HG03439 (cell line): ENCODE results near the gene CATSPER1.

Experiments used
- ATAC-seq: cut with Tn5 transposase; IDR thresholded peaks from one replicate; pipeline ENCODE4 v1.9.1; 2021; ENCODE audit warnings: mild to moderate bottlenecking, moderate library complexity; ENCODE audit not compliant: unreplicated experiment

The CATSPER1 gene

DNA sequence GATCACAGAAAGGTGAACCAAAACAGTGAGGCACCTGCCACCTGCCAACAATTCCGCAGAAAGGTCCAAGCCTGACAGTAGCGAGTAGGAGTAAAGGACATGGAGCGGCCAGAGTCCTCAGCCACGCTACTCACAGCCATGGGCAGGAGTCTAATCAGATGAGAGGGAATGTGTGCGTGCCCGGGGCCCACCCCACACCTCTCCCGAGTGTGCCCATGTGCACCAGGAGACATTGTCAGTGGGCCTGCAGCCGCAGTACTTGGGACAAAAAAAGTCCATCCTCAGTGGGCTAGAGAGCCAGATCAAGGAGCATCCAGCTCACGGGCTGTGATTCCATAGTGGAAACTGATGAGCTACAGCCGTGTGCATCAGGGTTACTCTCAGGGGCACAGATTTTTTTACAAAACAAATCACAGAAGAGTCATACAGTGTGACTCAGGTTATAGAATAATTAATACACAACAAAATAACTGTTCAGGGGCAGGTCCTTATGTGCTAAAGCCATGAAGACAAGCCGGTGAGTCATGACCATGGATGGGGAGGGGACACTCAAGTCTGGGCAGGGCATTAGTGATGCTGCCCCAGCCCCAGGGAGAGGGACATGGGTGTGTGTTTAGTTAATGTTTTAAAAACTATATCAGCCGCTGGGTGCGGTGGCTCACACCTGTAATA, 52.7 kb downstream of the CATSPER1 start:
- ATAC-seq, result no peak

DNA sequence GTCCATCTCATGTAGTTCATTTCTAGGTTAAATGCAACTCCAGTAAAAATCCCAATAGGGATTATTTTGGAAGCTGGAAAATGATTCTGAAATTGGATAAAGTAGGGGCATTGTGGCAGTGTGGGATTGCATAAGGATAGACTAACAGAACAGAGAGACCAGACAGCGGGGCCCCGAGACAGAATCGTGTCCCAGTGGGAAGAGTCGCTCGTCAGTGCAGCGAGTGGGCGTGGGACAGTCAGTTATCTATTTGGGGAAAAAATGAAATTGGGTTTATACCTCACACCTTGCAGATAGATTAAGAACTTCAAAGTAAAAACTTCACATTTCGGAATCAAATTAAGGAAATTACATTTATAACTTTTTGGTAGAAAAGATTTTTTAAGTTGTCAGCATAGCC, 54.2 kb downstream of the CATSPER1 start:
- ATAC-seq, result no peak

DNA sequence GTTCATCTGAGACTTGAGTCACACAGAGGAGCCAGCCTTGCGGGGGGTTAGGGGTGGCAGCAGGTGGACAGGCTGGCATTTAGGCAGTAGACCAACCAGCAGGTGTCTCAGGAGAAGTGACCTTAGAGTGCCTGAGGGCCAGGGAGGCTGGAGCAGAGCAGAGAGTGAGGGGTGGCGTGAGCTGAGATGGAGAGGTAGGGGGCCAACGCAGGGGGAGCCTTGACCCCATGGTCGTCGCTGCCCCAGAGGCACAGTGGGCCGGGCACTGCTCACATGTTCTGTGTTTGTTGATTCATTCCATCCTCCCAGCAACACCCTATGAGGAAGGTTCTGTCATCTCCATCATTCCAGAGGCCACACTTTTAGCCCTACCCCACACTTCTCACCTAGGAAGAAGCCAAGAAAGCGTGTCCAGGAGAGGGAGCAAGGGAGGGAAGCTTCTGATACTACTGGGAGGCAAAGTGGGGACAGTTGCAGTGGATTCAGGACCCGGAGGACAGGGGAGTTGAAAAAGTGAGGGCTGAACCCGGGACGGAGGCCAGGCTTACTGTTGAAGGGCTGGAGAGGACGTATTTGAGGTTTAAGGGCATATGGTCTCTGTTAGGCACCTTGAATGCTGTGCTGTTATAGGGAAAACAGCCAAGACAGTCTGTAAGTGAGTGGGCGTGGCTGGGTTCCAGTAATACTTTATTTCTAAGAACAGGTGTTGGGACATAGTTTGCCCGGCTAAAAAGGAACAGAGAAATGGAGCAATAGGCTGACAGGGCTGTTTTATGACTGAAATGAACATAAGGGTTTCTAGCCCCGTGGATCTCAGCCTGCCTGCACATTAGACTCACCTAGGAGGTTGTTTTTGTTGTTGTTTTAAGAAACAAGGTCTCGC, 57.4 kb downstream of the CATSPER1 start:
- no peak for ATAC-seq

DNA sequence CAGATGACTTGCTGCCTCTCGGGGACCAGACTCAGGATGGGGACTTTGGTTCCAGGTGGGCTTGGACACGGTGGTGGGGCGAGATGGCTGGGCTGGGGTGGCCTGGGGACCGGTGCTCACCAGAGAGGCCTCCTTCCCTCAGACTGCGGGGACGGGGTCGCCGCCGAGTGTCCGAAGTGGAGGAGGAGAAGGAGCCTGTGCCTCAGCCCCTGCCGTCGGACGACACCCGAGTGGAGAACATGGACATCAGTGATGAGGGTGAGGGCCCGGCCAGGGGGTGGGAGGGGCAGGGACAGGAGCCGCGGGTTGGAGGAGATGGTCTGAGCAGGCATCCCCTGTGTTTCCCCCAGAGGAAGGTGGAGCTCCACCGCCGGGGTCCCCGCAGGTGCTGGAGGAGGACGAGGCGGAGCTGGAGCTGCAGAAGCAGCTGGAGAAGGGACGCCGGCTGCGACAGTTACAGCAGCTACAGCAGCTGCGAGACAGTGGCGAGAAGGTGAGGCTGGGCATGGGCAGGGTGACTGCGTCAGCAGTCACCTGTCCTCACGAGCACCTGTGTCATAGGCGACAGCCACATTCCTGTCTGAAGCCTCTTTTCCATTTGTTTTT, 58.8 kb downstream of the CATSPER1 start:
- ATAC-seq, result no peak
